GM21576 (cell line): Measurements from ENCODE around the gene NR1H3.
"Not testable (repeated sequence)": the region's sequence is repeated elsewhere in the genome, so short reads cannot be mapped to it uniquely, and the experiment has no call there.

Experiments used
- ATAC-seq: cut with Tn5 transposase; IDR thresholded peaks from one replicate; pipeline ENCODE4 v1.9.1; 2021; ENCODE audit warnings: mild to moderate bottlenecking, moderate library complexity; ENCODE audit not compliant: unreplicated experiment

Gene NR1H3

GRCh38 chr11:47257517-47258316 lies at the start of gene NR1H3:
TSS of gene NR1H3 (plus strand) at chr11:47257996. CDS start at chr11:47259217, 1,221 bp downstream.
- ATAC-seq: no peak

GRCh38 chr11:47208008-47208552 lies 49.7 kb upstream of the NR1H3 start:
- ATAC-seq: not testable (repeated sequence)

GRCh38 chr11:47208628-47209027 lies 49.2 kb upstream of the NR1H3 start:
- no peak for ATAC-seq

GRCh38 chr11:47212938-47213337 lies 44.9 kb upstream of the NR1H3 start:
- ATAC-seq: no peak

GRCh38 chr11:47213950-47214565 lies 43.7 kb upstream of the NR1H3 start:
- ATAC-seq: peak; percentile 58

GRCh38 chr11:47215366-47215910 lies 42.4 kb upstream of the NR1H3 start:
- ATAC-seq: no peak

GRCh38 chr11:47216121-47216798 lies 41.5 kb upstream of the NR1H3 start:
- no peak for ATAC-seq

- ATAC-seq: no peak
Measured at GRCh38 chr11:47220401-47220821, 37.4 kb upstream of the NR1H3 start.

GRCh38 chr11:47222696-47223095 lies 35.1 kb upstream of the NR1H3 start:
- ATAC-seq: no peak

GRCh38 chr11:47225552-47226400 lies 32.0 kb upstream of the NR1H3 start:
- peak; percentile 91 for ATAC-seq

GRCh38 chr11:47229161-47229560 lies 28.6 kb upstream of the NR1H3 start:
- ATAC-seq: no peak

- no peak for ATAC-seq
Measured at GRCh38 chr11:47233051-47233450, 24.7 kb upstream of the NR1H3 start.

GRCh38 chr11:47233989-47234668 lies 23.7 kb upstream of the NR1H3 start:
- no peak for ATAC-seq

GRCh38 chr11:47234669-47235100 lies 23.1 kb upstream of the NR1H3 start:
- ATAC-seq: no peak

- no peak for ATAC-seq
Measured at GRCh38 chr11:47235163-47235562, 22.6 kb upstream of the NR1H3 start.

GRCh38 chr11:47236482-47236881 lies 21.3 kb upstream of the NR1H3 start:
- ATAC-seq: no peak

GRCh38 chr11:47239852-47240251 lies 17.9 kb upstream of the NR1H3 start:
- ATAC-seq: no peak

GRCh38 chr11:47241841-47242301 lies 15.9 kb upstream of the NR1H3 start:
- ATAC-seq: no peak

- ATAC-seq: no peak
Measured at GRCh38 chr11:47242596-47243192, 15.1 kb upstream of the NR1H3 start.
